ENCODE results near the gene ANKMY2.

Gene ANKMY2

DNA sequence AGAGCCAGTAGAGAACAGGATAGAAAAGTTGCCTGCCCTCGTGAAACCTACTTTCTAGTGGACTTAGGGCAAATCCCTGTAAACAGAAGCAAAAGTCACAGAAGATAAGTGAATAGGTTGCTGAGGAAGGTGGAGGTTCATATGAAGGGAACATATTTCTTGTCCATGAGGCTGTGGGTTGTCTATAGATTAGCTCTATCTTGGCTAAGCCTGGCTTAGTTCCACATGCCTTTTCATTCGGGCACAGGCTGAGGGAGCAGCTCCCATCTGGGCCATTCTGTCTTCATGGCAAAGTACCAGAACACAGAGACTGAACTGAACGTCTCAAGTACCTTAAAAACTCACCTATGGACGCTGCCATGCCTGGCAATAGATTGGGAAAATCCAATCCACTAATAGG, 45.7 kb upstream of the ANKMY2 start:
- no peak overlapping the region for H3K9ac ChIP-seq (ENCODE audit: low read depth, low read length, poor library complexity, severe bottlenecking)
- no peaks in the 10 kb centered on the region for H3K79me2 ChIP-seq (ENCODE audit: insufficient read depth, low read length)
- peaks cover 74% of the 10 kb centered on the region for H3K36me3 ChIP-seq (ENCODE audit: insufficient read depth, low read length)

DNA sequence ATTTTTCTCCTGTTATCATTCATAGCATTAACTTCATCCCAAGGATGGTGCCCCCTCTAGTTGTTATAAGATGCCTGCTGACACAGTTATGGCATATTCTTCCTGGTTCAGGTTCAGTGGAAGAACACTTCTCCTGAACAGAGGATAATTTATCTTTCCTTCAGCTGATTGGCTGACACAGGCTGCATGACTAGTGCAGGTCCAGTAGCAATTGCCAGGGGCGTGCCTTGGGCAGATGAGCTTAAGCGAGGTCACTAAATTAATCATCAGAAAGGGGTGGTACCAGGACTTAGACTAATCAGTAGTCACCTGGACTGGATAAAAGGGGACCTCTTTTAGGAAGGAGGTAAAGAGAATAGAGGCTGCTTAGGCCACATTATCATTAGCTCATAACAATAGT, 42.7 kb upstream of the ANKMY2 start:
- TF ChIP-seq, protein P1, sequence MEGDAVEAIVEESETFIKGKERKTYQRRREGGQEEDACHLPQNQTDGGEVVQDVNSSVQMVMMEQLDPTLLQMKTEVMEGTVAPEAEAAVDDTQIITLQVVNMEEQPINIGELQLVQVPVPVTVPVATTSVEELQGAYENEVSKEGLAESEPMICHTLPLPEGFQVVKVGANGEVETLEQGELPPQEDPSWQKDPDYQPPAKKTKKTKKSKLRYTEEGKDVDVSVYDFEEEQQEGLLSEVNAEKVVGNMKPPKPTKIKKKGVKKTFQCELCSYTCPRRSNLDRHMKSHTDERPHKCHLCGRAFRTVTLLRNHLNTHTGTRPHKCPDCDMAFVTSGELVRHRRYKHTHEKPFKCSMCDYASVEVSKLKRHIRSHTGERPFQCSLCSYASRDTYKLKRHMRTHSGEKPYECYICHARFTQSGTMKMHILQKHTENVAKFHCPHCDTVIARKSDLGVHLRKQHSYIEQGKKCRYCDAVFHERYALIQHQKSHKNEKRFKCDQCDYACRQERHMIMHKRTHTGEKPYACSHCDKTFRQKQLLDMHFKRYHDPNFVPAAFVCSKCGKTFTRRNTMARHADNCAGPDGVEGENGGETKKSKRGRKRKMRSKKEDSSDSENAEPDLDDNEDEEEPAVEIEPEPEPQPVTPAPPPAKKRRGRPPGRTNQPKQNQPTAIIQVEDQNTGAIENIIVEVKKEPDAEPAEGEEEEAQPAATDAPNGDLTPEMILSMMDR (conservative IDR thresholded peaks at IDR 0.05; ENCODE audit: low read length), result no peak
- TF ChIP-seq EZH2phosphoT487 (IDR thresholded peaks at IDR 0.05; ENCODE audit: borderline replicate concordance), result no peak
- peaks cover 68% of the 10 kb centered on the region for H3K36me3 ChIP-seq (ENCODE audit: insufficient read depth, low read length)

More for the DNA sequence above, 45.7 kb upstream of the ANKMY2 start:
- Histone ChIP-seq H3K4me3 (ENCODE audit: low read length, poor library complexity, severe bottlenecking) (no peak overlapping the region), H3K27me3 (ENCODE audit: insufficient read depth, low read length, poor library complexity, severe bottlenecking) (no peaks in the 10 kb centered on the region), H3K4me1 (ENCODE audit: insufficient read depth, low read length, poor library complexity, severe bottlenecking) (no peaks in the 10 kb centered on the region), H3K9me3 (ENCODE audit: insufficient read depth, low read depth, low read length) (no peaks in the 10 kb centered on the region), H3K4me2 (ENCODE audit: low read depth, low read length, poor library complexity, severe bottlenecking) (no peak overlapping the region), H3K9me2 (replicated peaks; ENCODE audit: low read depth, low read length) (no peaks in the 10 kb centered on the region), H4K20me1 (ENCODE audit: insufficient read depth, low read length, poor library complexity, severe bottlenecking) (no peaks in the 10 kb centered on the region), H3F3A (ENCODE audit: low read depth) (no peaks in the 10 kb centered on the region), H2AFZ (ENCODE audit: low read length) (no peak overlapping the region)
- no peak for TF ChIP-seq EZH2phosphoT487 (IDR thresholded peaks at IDR 0.05; ENCODE audit: borderline replicate concordance)
- TF ChIP-seq, protein P1 (conservative IDR thresholded peaks at IDR 0.05; ENCODE audit: low read length), result no peak

DNA sequence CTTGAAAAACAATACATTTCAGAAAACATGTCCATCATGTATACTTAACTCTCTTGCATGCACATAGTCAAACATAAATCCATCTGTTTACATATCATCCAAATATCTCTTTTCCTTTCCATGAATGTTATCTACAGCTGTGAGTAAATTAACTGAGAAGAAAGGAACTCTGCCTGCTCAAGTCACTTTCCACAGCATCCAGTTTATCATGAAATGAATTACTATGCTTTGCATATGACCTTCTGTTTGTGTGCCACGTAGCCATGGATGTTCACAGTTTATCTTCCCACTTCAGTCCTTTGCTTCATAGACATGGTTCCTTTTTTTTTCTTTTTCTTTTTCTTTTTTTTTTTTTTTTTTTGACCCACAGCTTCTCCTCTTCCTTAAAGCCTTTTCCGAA, 40.0 kb upstream of the ANKMY2 start:
- peak overlapping the region; percentile 42 for H3K4me3 ChIP-seq (ENCODE audit: low read length, poor library complexity, severe bottlenecking)
- H3K4me1 ChIP-seq (ENCODE audit: insufficient read depth, low read length, poor library complexity, severe bottlenecking), result peaks cover 15% of the 10 kb centered on the region
- H3F3A ChIP-seq (ENCODE audit: low read depth), result no peaks in the 10 kb centered on the region
- TF ChIP-seq, protein P1 (conservative IDR thresholded peaks at IDR 0.05; ENCODE audit: low read length), result no peak
- no peak for TF ChIP-seq EZH2phosphoT487 (IDR thresholded peaks at IDR 0.05; ENCODE audit: borderline replicate concordance)
- peaks cover 70% of the 10 kb centered on the region for H3K36me3 ChIP-seq (ENCODE audit: insufficient read depth, low read length)
- H4K20me1 ChIP-seq (ENCODE audit: insufficient read depth, low read length, poor library complexity, severe bottlenecking), result no peaks in the 10 kb centered on the region
- peak overlapping the region; percentile 62 for H3K4me2 ChIP-seq (ENCODE audit: low read depth, low read length, poor library complexity, severe bottlenecking)
- H2AFZ ChIP-seq (ENCODE audit: low read length), result no peak overlapping the region
- no peaks in the 10 kb centered on the region for H3K9me3 ChIP-seq (ENCODE audit: insufficient read depth, low read depth, low read length)
- H3K27me3 ChIP-seq (ENCODE audit: insufficient read depth, low read length, poor library complexity, severe bottlenecking), result no peaks in the 10 kb centered on the region
- no peaks in the 10 kb centered on the region for H3K9me2 ChIP-seq (replicated peaks; ENCODE audit: low read depth, low read length)
- peak overlapping the region; percentile 23 for H3K9ac ChIP-seq (ENCODE audit: low read depth, low read length, poor library complexity, severe bottlenecking)
- no peaks in the 10 kb centered on the region for H3K79me2 ChIP-seq (ENCODE audit: insufficient read depth, low read length)

More for the DNA sequence above, 42.7 kb upstream of the ANKMY2 start:
- H3K9me2 ChIP-seq (replicated peaks; ENCODE audit: low read depth, low read length), result no peaks in the 10 kb centered on the region
- no peaks in the 10 kb centered on the region for H4K20me1 ChIP-seq (ENCODE audit: insufficient read depth, low read length, poor library complexity, severe bottlenecking)
- peaks cover 15% of the 10 kb centered on the region for H3K4me1 ChIP-seq (ENCODE audit: insufficient read depth, low read length, poor library complexity, severe bottlenecking)
- no peak overlapping the region for H3K4me3 ChIP-seq (ENCODE audit: low read length, poor library complexity, severe bottlenecking)
- H3K9ac ChIP-seq (ENCODE audit: low read depth, low read length, poor library complexity, severe bottlenecking), result no peak overlapping the region
- no peaks in the 10 kb centered on the region for H3K79me2 ChIP-seq (ENCODE audit: insufficient read depth, low read length)
- no peak overlapping the region for H2AFZ ChIP-seq (ENCODE audit: low read length)
- no peaks in the 10 kb centered on the region for H3K27me3 ChIP-seq (ENCODE audit: insufficient read depth, low read length, poor library complexity, severe bottlenecking)
- no peaks in the 10 kb centered on the region for H3F3A ChIP-seq (ENCODE audit: low read depth)
- H3K9me3 ChIP-seq (ENCODE audit: insufficient read depth, low read depth, low read length), result no peaks in the 10 kb centered on the region
- no peak overlapping the region for H3K4me2 ChIP-seq (ENCODE audit: low read depth, low read length, poor library complexity, severe bottlenecking)
